ENCODE results near the gene ST6GALNAC6. TPM values are rescaled to one million over a fixed set of nuclear protein-coding genes. Genes with fewer than 3 reads are reported as not detected.
A peak's percentile ranks its signal among the peaks of the same experiment; 100 is the strongest.

The ST6GALNAC6 gene
- total and polyA plus RNA-seq, 4 donors = 22.5 to 40.4 (median 32.3) TPM

- peak; percentile 65 for DNase-seq (ENCODE audit: low spot score)
- Histone ChIP-seq H3K4me1 (ENCODE audit: control insufficient read depth in 4 of 4, insufficient read depth in 4 of 4, low read length in 3 of 4) (peaks cover 0 to 10% (median 1%) of the 10 kb centered on the region in 4 donors), H3K27ac (ENCODE audit: low read depth in 1 of 2, low read length in 2 of 2) (no peak overlapping the region), H3K9me3 (ENCODE audit: control insufficient read depth in 4 of 4, low read length in 3 of 4) (no peaks in the 10 kb centered on the region), H3K27me3 (ENCODE audit: control insufficient read depth in 4 of 4, insufficient read depth in 4 of 4, low read length in 3 of 4) (no peaks in the 10 kb centered on the region), H3K36me3 (ENCODE audit: control insufficient read depth in 4 of 4, insufficient read depth in 3 of 4, low read depth in 1 of 4, low read length in 3 of 4) (no peaks in the 10 kb centered on the region), H3K4me3 (ENCODE audit: low read depth in 1 of 3, low read length in 3 of 3) (no peak overlapping the region), H3K9ac (ENCODE audit: low read depth in 1 of 2, low read length in 2 of 2) (no peak overlapping the region)
- WGBS = 89% methylated on average over 8 of the region's 8 CpGs
- TF ChIP-seq, protein P1, sequence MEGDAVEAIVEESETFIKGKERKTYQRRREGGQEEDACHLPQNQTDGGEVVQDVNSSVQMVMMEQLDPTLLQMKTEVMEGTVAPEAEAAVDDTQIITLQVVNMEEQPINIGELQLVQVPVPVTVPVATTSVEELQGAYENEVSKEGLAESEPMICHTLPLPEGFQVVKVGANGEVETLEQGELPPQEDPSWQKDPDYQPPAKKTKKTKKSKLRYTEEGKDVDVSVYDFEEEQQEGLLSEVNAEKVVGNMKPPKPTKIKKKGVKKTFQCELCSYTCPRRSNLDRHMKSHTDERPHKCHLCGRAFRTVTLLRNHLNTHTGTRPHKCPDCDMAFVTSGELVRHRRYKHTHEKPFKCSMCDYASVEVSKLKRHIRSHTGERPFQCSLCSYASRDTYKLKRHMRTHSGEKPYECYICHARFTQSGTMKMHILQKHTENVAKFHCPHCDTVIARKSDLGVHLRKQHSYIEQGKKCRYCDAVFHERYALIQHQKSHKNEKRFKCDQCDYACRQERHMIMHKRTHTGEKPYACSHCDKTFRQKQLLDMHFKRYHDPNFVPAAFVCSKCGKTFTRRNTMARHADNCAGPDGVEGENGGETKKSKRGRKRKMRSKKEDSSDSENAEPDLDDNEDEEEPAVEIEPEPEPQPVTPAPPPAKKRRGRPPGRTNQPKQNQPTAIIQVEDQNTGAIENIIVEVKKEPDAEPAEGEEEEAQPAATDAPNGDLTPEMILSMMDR (IDR thresholded peaks at IDR 0.05; ENCODE audit: low read depth, low read length, missing input control) = no peak
- TF ChIP-seq SP1 (IDR thresholded peaks at IDR 0.05) (no peak), FOXA1 (IDR thresholded peaks at IDR 0.05) (no peak), HNF4A (conservative IDR thresholded peaks at IDR 0.05) (no peak), ZBTB33 (IDR thresholded peaks at IDR 0.05) (no peak), GABPA (IDR thresholded peaks at IDR 0.05 in 1 of 2, conservative IDR thresholded peaks at IDR 0.05 in 1 of 2) (no peak), NR2F2 (IDR thresholded peaks at IDR 0.05) (no peak), MAX (IDR thresholded peaks at IDR 0.05) (no peak), ATF3 (IDR thresholded peaks at IDR 0.05) (no peak), YY1 (IDR thresholded peaks at IDR 0.05) (no peak), HNF4G (IDR thresholded peaks at IDR 0.05) (no peak), TAF1 (conservative IDR thresholded peaks at IDR 0.05) (no peak), EGR1 (IDR thresholded peaks at IDR 0.05; ENCODE audit: low read depth in 2 of 2) (no peak), FOXA2 (IDR thresholded peaks at IDR 0.05) (no peak), RXRA (IDR thresholded peaks at IDR 0.05) (no peak), JUND (IDR thresholded peaks at IDR 0.05) (no peak), RAD21 (IDR thresholded peaks at IDR 0.05) (no peak)
- TF ChIP-seq, protein P2, sequence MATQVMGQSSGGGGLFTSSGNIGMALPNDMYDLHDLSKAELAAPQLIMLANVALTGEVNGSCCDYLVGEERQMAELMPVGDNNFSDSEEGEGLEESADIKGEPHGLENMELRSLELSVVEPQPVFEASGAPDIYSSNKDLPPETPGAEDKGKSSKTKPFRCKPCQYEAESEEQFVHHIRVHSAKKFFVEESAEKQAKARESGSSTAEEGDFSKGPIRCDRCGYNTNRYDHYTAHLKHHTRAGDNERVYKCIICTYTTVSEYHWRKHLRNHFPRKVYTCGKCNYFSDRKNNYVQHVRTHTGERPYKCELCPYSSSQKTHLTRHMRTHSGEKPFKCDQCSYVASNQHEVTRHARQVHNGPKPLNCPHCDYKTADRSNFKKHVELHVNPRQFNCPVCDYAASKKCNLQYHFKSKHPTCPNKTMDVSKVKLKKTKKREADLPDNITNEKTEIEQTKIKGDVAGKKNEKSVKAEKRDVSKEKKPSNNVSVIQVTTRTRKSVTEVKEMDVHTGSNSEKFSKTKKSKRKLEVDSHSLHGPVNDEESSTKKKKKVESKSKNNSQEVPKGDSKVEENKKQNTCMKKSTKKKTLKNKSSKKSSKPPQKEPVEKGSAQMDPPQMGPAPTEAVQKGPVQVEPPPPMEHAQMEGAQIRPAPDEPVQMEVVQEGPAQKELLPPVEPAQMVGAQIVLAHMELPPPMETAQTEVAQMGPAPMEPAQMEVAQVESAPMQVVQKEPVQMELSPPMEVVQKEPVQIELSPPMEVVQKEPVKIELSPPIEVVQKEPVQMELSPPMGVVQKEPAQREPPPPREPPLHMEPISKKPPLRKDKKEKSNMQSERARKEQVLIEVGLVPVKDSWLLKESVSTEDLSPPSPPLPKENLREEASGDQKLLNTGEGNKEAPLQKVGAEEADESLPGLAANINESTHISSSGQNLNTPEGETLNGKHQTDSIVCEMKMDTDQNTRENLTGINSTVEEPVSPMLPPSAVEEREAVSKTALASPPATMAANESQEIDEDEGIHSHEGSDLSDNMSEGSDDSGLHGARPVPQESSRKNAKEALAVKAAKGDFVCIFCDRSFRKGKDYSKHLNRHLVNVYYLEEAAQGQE (IDR thresholded peaks at IDR 0.05) = no peak
Measured at GRCh38 chr9:127856729-127857116, 42.7 kb downstream of the ST6GALNAC6 start.
